ENCODE results near the gene BIN1.

BIN1 gene

GRCh38 chr2:127106991-127107621 is at the start of gene BIN1:
TSS of gene BIN1 (minus strand) at chr2:127107154. CDS start at chr2:127106943, 211 bp downstream.
- DNase-seq, result peak; percentile 15 to 47 (median 28)

- DNase-seq, result no peak
Measured at GRCh38 chr2:127155947-127156346, 49.0 kb upstream of the BIN1 start.

- no peak for DNase-seq
Measured at GRCh38 chr2:127155028-127155581, 48.2 kb upstream of the BIN1 start.

- no peak for DNase-seq
Measured at GRCh38 chr2:127154396-127154795, 47.4 kb upstream of the BIN1 start.

GRCh38 chr2:127153691-127154158 is 46.8 kb upstream of the BIN1 start:
- DNase-seq, result no peak

- DNase-seq, result no peak
Measured at GRCh38 chr2:127150996-127151395, 44.0 kb upstream of the BIN1 start.

- DNase-seq, result no peak
Measured at GRCh38 chr2:127149384-127149783, 42.4 kb upstream of the BIN1 start.

GRCh38 chr2:127146820-127147502 is 40.0 kb upstream of the BIN1 start:
- no peak for DNase-seq

GRCh38 chr2:127146071-127146725 is 39.2 kb upstream of the BIN1 start:
- no peak for DNase-seq

- no peak for DNase-seq
Measured at GRCh38 chr2:127145280-127145895, 38.4 kb upstream of the BIN1 start.

- DNase-seq, result no peak
Measured at GRCh38 chr2:127143841-127144782, 37.2 kb upstream of the BIN1 start.

- no peak for DNase-seq
Measured at GRCh38 chr2:127142663-127143630, 36.0 kb upstream of the BIN1 start.

- no peak for DNase-seq
Measured at GRCh38 chr2:127140538-127140937, 33.6 kb upstream of the BIN1 start.

GRCh38 chr2:127139766-127140165 is 32.8 kb upstream of the BIN1 start:
- no peak for DNase-seq

- no peak for DNase-seq
Measured at GRCh38 chr2:127138281-127138680, 31.3 kb upstream of the BIN1 start.

GRCh38 chr2:127137741-127138140 is 30.8 kb upstream of the BIN1 start:
- no peak for DNase-seq

GRCh38 chr2:127137225-127137624 is 30.3 kb upstream of the BIN1 start:
- no peak for DNase-seq

- no peak for DNase-seq
Measured at GRCh38 chr2:127134833-127135830, 28.2 kb upstream of the BIN1 start.

- DNase-seq, result no peak
Measured at GRCh38 chr2:127134235-127134634, 27.3 kb upstream of the BIN1 start.

GRCh38 chr2:127133793-127134192 is 26.8 kb upstream of the BIN1 start:
- no peak for DNase-seq

Data from activated CD4-positive, CD25-positive, alpha-beta regulatory T cell (primary cell).